HT1080 (cell line): Measurements from ENCODE around the gene PLIN1. TPM values are rescaled to one million over a fixed set of nuclear protein-coding genes. Genes with fewer than 3 reads are reported as not detected.

Experiments
- DNase-seq: peaks from one replicate; pipeline ENCODE4 v3.0.0-alpha.2; 2015; ENCODE audit warnings: low read depth
- total RNA-seq: library from RNA; depleted of rRNA; stranded (reverse); fragments of >200 nt; shearing (Covaris generic); gene quantifications from 2 replicates; pipeline ENCODE4 v1.2.3, GENCODE V29; 2014

PLIN1 gene
- total RNA-seq, 1 experiment from 2014 or later = not detected

GRCh38 chr15:89654301-89654761 lies 24.8 kb downstream of the PLIN1 start:
- DNase-seq = no peak

- no peak for DNase-seq
Observed at GRCh38 chr15:89653578-89653977, 25.6 kb downstream of the PLIN1 start.

GRCh38 chr15:89652666-89653065 lies 26.5 kb downstream of the PLIN1 start:
- no peak for DNase-seq

- no peak for DNase-seq
Observed at GRCh38 chr15:89652131-89652530, 27.0 kb downstream of the PLIN1 start.

GRCh38 chr15:89649716-89650115 lies 29.5 kb downstream of the PLIN1 start:
- no peak for DNase-seq

- DNase-seq = no peak
Observed at GRCh38 chr15:89649013-89649625, 30.0 kb downstream of the PLIN1 start.

- no peak for DNase-seq
Observed at GRCh38 chr15:89648106-89649012, 30.8 kb downstream of the PLIN1 start.

- peak; percentile 60 for DNase-seq
Observed at GRCh38 chr15:89647191-89647851, 31.8 kb downstream of the PLIN1 start.

GRCh38 chr15:89646416-89647141 lies 32.6 kb downstream of the PLIN1 start:
- no peak for DNase-seq

GRCh38 chr15:89645680-89646079 lies 33.5 kb downstream of the PLIN1 start:
- DNase-seq = no peak

GRCh38 chr15:89642106-89642505 lies 37.1 kb downstream of the PLIN1 start:
- DNase-seq = no peak

GRCh38 chr15:89641053-89641452 lies 38.1 kb downstream of the PLIN1 start:
- DNase-seq = no peak

- DNase-seq = no peak
Observed at GRCh38 chr15:89640245-89640644, 38.9 kb downstream of the PLIN1 start.

- DNase-seq = no peak
Observed at GRCh38 chr15:89633585-89633984, 45.6 kb downstream of the PLIN1 start.

- no peak for DNase-seq
Observed at GRCh38 chr15:89632563-89633430, 46.4 kb downstream of the PLIN1 start.

- DNase-seq = no peak
Observed at GRCh38 chr15:89631902-89632264, 47.3 kb downstream of the PLIN1 start.

GRCh38 chr15:89630974-89631901 lies 47.9 kb downstream of the PLIN1 start:
- no peak for DNase-seq

- no peak for DNase-seq
Observed at GRCh38 chr15:89630260-89630659, 48.9 kb downstream of the PLIN1 start.

GRCh38 chr15:89629829-89630228 lies 49.3 kb downstream of the PLIN1 start:
- no peak for DNase-seq
